NCI-H510A (cell line): ENCODE data around the gene ZBTB21.
A peak's percentile ranks its signal among the peaks of the same experiment; 100 is the strongest.

Experiments used
- DNase-seq: peaks from one replicate; lab custom pipeline; 2025; lab: John Stamatoyannopoulos, UW

The ZBTB21 gene

DNA sequence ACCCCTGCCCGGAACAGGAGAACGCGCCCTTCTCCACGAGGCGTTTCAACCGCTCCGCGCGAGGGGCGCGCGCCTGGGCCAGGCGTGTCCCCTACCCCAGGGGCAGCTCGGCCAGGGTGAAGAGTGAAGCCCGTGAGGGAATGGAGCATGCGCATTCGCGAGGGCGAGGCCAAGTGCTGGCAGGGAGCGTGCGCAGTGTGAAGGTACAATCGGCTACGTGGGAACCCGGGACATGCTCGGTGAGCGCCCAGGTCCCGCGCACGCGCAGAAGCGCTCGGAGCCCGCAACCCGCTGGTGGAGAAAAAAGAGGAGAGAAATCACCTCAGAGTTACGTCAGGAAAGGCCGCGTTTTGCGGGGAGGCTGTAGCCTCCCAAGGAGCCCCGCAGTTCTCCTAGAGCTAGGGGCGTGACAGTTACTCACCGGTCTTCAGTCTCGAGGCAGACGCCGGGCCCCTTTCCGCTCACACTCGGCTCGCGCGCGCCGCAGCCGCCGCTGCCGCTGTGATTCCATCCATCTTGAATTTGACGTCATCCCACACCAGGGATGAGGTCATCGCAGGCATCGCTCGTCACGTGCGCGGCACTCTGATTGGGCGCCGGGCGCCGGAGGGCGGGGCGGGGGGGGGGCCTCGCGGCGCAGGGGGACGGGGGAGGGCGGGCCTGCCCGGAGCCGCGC lies at the start of gene ZBTB21:
Gene ZBTB21 (minus strand): TSS at position 530 of the 676 bp plus-strand sequence. CDS start 16,265 bp downstream, outside the sequence.
- peak; percentile 89 for DNase-seq

DNA sequence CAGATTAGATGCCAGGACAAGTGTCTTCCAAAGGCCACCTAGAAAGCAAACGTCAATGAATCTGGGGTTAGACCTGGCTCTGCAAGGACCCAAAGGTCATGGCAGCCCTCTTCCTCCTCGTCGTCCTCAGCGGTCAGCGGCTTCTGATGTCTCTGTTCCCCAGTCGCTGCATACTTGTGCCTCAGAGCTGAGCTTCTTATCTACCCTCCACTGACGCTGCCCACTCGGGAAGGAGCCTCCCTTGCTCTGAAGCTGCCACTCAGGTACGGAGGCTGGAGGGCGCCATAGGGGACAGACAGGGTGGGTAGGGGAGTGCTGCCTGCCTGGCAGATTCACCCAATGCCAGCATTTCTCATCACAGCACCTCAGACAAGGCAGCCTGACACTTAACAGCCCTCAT lies 49.6 kb upstream of the ZBTB21 start:
- no peak for DNase-seq

DNA sequence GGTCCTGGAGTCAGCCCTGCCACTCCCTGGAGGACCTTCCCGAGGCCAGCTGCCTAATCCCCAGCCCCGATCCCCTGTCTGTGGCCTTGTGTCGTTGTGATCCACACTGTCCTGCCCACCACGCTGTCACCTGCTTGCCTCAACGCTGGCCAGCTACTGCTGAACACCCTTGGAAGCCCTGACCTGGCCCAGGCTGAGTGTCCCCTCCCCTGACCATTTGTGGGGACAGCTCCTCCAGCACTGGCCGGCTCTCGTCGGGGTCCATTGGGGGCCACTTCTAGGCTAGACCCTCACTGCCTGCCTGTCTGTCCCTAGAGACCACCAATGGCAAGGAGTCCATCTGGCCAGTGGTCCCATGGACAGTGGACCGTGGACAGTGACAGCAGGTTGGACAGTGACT lies 49.0 kb upstream of the ZBTB21 start:
- no peak for DNase-seq

DNA sequence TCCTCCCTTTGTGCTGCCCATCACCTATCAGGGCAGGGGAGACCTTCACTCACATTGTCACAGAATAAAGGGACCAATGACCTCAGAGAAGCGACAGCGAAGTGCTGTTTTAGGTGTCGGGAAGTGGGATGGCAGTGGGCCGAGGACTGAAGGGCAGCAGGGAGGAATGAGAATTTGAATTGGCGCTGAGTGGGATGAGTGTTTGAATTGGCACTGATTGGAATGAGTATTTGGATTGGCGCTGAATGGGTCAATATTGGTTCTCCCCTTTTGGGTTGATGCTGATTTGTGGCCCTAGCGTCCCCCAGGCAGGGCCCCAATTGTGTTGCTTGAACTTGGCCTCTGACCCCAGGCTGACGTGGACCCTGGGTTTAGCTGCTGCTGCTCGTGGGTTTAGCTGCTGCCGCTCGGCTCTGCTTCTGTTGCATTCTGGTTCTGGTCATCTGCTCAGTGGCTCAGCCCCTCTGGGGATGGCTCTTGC lies 48.5 kb upstream of the ZBTB21 start:
- DNase-seq, result no peak

DNA sequence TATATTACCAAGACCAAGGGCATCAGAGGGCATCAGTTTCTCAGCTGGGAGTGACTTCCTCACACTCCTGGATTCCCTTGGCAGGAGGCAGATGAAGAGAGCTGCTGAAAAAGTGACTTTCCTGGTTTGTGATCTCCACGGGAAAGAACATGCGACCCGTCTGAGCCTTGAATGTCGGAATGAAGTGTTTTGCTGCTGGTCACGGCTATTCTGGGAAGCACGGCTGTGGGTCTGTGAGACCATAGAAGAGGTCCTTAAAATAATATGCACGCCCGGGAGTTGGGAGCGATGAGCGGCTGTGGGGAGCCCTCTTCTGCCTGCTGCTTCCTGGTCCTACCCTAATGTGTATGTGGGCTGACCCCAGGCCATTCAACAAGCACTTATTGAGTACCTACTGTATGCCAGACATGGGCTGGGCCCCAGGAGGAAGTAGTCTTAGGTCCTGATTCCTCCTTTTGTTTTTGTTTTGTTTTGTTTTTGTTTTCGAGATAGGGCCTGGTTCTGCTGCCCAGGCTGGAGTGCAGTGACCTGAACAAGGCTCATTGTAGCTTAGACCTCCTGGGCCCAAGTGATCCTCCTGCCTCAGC lies 47.8 kb upstream of the ZBTB21 start:
- no peak for DNase-seq

DNA sequence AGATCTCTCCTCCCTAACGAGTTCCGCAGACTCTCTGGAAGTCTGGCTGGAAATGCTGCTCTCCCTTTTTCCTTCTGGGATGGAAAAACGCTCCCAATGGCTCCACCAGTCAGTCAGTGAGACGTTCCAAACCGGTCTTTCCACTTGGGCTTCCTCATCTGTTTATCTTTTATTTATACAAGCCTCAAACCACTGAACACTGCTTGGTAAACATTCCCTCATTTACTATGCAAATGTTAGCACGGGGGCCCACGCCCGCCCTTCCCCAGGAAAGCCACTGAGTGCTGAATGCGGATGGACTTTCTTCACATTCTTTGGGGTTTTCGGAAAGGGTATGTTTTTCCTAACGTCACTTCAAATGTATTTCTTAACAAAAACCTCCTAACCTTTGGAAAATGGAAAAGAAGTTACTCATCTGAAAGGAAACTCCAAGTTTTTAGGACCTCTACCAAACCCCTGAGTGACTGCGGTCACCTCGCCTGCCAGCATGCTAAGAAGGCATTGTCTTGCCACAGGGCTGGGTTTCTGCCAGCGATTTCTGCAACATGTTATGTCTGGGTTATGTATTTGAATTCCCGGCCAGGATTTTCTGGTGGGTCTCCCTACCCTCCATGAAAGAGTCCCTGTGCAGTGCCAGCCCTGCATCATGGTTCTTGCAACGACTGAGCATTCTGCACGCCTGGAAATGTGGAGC lies 47.0 kb upstream of the ZBTB21 start:
- peak; percentile 94 for DNase-seq

DNA sequence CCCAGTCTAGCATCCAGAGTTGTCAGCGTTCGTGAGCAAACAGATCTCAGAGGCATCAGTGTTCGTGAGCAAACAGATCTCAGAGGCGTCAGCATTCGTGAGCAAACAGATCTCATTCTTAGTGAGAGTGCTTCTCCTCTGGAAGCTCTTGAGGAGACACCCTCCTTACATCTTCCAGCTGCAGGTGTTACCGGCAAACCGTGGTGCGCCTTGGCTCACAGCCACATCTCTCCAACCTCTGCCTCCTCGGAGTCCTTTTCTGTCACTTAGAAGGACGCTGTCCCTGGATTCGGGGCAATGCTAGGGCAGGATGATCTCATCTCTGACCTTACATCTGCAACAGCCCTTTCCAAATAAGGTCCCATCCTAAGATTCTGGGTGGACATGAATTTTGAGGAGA lies 46.3 kb upstream of the ZBTB21 start:
- DNase-seq, result peak; percentile 49

DNA sequence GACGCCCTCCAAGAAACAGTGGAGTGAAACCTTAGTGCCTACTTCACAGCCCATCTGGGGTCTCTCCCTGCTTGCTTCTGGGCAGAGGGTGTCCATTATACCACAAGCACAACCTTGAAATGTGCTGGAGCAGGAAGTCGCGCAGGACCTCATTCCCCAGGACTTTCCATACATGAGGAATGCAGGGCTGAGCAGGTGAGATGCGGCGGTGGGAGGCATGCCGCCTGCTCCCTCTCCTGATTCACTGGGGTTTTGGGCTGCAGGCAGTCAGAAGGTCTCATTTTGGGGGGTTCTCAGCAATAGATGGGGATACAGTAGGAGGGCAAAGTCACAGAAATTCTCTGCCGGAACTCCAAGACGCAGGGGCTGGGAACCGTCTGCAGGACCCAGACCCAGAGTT lies 45.3 kb upstream of the ZBTB21 start:
- no peak for DNase-seq

- DNase-seq, result no peak
Measured at GRCh38 chr21:42051788-42052187, 41.6 kb upstream of the ZBTB21 start.

- no peak for DNase-seq
Measured at GRCh38 chr21:42049578-42050430, 39.6 kb upstream of the ZBTB21 start.

- no peak for DNase-seq
Measured at GRCh38 chr21:42048870-42049577, 38.9 kb upstream of the ZBTB21 start.

DNA sequence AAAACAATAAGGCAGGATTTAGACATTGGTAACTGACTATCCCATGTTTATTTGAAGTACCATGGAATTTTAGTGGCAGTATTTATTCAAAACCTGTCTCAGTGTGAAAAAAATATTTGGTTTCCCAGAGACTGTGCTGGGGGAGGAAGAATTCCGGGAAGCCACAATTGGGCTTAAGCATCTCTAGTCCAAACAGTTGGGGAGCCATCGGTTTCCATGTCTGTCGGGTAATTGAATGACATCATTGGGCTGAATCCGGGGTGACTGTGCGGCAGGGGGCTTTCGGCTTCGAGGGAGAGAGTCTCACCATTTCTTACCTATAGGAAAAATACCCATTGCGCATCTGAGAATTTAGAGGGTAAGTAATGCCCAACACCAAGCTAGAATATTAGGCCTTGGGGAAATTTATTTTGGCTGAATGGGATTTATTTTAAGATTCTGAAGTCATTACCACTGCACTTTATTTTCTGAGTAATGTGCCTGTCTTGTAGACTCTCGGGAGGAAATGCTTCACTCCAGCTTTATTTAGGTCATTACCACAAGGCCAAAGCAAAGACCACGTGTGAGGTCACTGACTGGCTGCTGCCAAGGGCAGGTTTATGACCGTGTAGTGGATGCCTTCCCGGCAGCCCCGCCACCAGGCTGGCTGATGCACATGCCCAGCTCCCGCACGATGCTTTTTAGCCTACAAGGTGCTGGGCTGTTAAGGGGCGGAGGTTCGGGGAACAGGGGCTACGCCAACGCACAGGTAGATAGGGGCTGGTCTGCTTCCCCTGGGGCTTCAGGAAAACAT lies 37.9 kb upstream of the ZBTB21 start:
- DNase-seq, result no peak

DNA sequence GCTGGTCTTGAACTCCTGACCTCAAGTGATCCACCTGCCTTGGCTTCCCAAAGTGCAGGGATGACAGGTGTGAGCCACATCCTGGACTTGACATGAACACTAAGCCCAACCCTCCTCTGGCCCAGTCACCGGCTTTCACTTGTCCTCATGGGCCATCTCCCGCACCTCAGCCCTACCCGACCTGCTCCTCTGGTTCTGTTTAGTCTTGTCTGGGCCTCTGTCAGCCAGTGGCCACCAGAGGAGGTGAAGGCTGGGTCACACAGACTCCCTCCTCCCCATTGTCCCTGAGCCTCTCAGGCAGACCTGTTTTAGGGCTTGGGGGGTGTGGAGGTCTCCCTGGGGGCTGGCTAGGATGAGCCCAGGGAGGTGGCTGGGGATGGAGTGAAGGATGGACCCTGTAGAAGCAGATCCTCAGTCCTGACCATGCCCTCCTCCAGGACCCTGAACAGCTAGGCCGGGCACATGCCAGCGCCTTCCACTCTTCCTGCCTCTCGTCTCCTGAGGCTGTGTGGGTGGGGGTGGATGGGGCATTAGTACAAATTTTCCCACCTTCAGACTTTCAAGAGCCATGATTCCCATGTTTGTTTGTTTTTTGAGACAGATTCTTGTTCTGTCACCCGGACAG lies 34.8 kb upstream of the ZBTB21 start:
- no peak for DNase-seq

DNA sequence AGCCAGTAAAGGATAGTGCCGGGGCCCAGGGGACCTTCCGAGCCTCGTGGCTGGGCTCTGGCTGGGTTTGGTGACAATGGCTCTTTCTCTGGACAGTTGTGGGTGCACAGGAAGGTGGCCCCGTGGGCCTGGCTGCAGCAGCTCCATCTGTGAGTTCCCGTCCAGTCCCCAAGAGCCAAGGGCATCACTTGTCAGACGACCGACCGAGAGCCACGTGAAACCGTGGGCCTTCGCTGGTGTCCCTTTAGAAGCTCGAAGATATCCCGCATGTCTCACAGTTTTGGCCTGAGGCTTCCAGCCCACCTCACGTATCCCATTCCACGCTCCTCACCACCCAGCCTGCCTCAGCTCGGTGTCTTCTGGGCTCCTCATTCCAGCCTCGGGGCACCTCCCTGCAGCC lies 33.8 kb upstream of the ZBTB21 start:
- DNase-seq, result no peak

- no peak for DNase-seq
Measured at GRCh38 chr21:42043201-42043895, 33.2 kb upstream of the ZBTB21 start.

DNA sequence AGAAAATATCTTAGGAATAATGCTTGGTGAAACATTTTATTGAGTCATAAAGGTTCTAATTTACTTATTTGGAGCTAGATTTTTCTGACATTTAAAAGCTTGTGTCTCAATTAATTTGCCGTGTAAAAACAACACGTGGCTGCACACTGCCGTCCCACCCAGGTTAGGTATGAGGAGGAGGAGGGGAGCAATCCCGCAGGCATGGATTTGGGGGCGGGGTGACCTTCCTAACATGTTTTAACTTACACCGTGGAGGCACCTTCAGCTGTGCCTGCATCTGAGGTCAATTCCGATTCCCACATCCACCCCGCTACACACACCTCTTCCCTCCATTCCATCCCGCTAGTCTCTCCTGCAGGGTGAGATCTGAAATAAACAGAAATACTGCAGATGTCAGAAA lies 32.5 kb upstream of the ZBTB21 start:
- no peak for DNase-seq

DNA sequence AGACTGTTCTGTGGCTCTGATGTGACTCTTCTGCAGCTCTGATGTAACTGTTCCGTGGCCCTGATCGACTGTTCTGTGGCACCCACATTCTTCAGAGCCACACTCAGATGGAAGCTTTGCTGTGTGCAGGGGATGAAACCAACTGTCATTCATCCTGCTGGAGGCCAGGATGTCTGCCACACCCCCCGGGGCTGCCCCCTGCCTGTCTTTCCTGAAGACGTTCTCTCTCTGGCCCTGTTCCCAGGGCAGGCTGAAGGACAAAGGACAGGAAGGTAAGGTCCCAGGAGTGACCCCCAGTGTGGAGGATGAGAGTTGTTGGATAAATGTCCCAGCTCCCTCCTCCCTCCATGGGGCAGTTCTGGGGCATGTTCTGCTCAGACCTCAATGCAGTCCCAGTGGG lies 31.6 kb upstream of the ZBTB21 start:
- DNase-seq, result no peak

DNA sequence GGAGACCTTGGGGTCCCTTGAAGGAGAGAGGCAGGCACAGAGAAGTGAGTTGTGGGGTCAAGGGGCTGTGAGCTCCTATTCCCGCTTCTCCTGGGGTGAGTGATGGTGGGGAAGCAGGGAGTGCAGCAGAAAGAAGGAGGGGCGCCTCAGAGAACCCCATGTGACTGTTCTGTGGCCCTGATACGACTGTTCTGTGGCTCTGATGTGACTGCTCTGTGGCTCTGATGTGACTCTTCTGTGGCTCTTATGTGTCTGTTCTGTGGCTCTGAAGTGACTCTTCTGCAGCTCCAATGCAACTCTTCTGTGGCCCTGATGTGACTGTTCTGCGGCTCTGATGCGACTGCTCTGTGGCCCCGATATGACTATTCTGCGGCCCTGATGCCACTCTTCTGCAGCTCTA lies 31.1 kb upstream of the ZBTB21 start:
- no peak for DNase-seq

DNA sequence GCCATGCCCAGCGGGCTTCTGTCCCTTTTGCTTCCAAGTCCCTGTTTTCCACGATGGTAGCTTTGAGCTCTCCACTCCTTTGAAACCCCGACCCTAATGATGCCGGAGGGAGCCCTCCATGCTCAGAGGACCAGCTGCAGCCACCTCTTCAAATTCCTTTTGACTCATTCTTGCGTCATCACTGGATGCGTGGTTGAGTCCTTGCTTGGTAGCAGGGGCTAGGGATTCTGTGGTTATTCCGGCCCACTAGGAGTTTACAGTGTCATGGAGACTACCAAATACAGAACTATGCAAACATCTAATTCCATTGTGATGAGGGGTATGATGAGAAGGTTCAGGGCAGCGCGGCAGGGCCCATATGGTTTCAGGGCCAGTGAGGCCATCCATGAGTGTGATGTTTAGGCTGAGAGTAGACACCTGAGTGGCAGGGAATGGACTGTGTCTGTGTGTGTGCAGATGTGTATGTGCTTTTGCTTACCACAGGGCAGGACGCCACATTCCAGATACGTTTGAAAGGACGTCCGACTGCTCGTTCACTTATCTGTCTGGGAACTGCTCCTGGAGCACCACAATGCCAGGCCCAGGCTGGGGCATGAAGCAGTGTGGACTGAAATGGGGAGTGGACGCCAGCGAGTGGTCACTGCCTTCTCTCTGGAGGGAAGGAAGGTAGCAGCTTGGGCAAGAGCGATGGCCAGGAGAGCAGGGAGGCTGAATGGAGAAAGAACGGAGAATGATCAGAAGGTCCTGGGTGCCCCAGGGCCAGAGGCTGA lies 30.4 kb upstream of the ZBTB21 start:
- peak; percentile 48 for DNase-seq
